Measurements from ENCODE around the gene PIGX. TPM values are rescaled to one million over a fixed set of nuclear protein-coding genes. Genes with fewer than 3 reads are reported as not detected.

PIGX gene
- total and polyA plus RNA-seq, 10 donors: 4.5 to 29.2 (median 15.5) TPM

DNA sequence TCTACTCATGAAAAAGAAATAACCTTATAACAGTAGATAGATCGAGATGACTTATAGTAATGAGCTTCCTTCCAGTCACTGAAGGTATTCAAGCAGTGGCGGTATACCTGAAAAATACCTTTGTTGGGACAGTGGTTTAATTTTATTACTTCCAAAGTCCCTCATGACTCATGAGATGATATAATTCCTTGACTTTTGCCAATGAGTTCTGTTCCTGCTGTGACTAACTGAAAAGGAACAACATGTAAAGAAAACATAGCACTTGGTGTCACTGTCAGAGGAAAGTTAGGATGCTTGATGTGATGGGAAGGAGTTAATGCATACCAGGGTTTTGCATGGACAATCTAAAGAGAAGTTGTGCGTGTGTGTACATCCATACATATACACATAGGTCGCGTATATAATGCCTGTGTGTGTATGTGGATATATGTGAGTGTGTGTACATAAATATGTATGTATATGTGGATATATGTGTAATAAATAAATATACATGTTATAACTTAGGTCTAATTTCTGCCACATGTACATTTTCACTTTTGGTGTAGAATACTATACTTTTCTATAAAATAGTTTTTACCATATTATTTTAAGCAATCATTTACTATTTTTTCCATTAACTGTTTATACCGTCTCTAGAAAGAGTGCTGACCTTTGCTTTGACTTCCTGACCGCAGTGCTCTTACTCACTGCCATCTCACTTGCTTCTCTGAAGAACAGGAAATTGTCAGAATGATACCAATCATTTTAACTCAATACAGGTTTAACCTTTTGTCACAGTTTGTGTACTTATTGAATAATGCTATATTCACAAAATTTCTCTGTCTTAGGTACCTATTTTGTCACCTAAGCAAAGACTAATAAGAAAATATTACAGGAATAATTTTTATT is 14.9 kb downstream of the PIGX start:
- Histone ChIP-seq H3K27ac (peak overlapping the region in 2 of 8 donors; percentile 6 to 16), H3K27me3 (replicated peaks in 1 of 7) (no peaks in the 10 kb centered on the region), H3K4me3 (no peak overlapping the region), H3K36me3 (peaks cover 0 to 64% (median 2%) of the 10 kb centered on the region in 6 donors), H3K4me1 (peaks cover 0 to 12% (median 2%) of the 10 kb centered on the region in 6 donors), H3K9me3 (no peaks in the 10 kb centered on the region)
- no peak for DNase-seq
- TF ChIP-seq POLR2AphosphoS5 (IDR thresholded peaks at IDR 0.05) (no peak), POLR2A (IDR thresholded peaks at IDR 0.05) (no peak)
- TF ChIP-seq, protein P1, sequence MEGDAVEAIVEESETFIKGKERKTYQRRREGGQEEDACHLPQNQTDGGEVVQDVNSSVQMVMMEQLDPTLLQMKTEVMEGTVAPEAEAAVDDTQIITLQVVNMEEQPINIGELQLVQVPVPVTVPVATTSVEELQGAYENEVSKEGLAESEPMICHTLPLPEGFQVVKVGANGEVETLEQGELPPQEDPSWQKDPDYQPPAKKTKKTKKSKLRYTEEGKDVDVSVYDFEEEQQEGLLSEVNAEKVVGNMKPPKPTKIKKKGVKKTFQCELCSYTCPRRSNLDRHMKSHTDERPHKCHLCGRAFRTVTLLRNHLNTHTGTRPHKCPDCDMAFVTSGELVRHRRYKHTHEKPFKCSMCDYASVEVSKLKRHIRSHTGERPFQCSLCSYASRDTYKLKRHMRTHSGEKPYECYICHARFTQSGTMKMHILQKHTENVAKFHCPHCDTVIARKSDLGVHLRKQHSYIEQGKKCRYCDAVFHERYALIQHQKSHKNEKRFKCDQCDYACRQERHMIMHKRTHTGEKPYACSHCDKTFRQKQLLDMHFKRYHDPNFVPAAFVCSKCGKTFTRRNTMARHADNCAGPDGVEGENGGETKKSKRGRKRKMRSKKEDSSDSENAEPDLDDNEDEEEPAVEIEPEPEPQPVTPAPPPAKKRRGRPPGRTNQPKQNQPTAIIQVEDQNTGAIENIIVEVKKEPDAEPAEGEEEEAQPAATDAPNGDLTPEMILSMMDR (IDR thresholded peaks at IDR 0.05 in 8 of 11, conservative IDR thresholded peaks at IDR 0.05 in 3 of 11): no peak
- WGBS, 5 donors: 63 to 85% (median 75%) methylated on average over 7 of the region's 7 CpGs
- intact Hi-C loops (cut with DNase I; ENCODE audit: low total_unique reads): no loop called here

- H3K4me3 ChIP-seq: no peak overlapping the region
- WGBS, 5 donors: 88 to 97% (median 96%) methylated on average over 3 of the region's 3 CpGs
- H3K27ac ChIP-seq: no peak overlapping the region
- peaks cover 0 to 11% (median 6%) of the 10 kb centered on the region in 6 donors for H3K4me1 ChIP-seq
- H3K27me3 ChIP-seq (replicated peaks in 1 of 7): no peaks in the 10 kb centered on the region
- intact Hi-C loops (cut with DNase I; ENCODE audit: low total_unique reads): no loop called here
- no peaks in the 10 kb centered on the region for H3K9me3 ChIP-seq
- TF ChIP-seq POLR2AphosphoS5 (IDR thresholded peaks at IDR 0.05): no peak
- no peak for TF ChIP-seq POLR2A (IDR thresholded peaks at IDR 0.05)
- TF ChIP-seq, protein P1 (IDR thresholded peaks at IDR 0.05 in 8 of 11, conservative IDR thresholded peaks at IDR 0.05 in 3 of 11): no peak
- H3K36me3 ChIP-seq: peaks cover 0 to 23% (median 0%) of the 10 kb centered on the region in 6 donors
- DNase-seq: no peak
These were observed 23.6 kb downstream of the PIGX start for GRCh38 chr3:196735751-196736150.

GRCh38 chr3:196736670-196737374 is 24.6 kb downstream of the PIGX start:
- Histone ChIP-seq H3K9me3 (no peaks in the 10 kb centered on the region), H3K27me3 (replicated peaks in 1 of 7) (no peaks in the 10 kb centered on the region), H3K4me1 (peaks cover 9 to 22% (median 15%) of the 10 kb centered on the region in 6 donors), H3K4me3 (no peak overlapping the region), H3K36me3 (peaks cover 0 to 14% (median 0%) of the 10 kb centered on the region in 6 donors), H3K27ac (no peak overlapping the region)
- WGBS, 5 donors: 90 to 97% (median 93%) methylated on average over 4 of the region's 4 CpGs
- no peak for DNase-seq
- no peak for TF ChIP-seq POLR2AphosphoS5 (IDR thresholded peaks at IDR 0.05)
- TF ChIP-seq, protein P1 (IDR thresholded peaks at IDR 0.05 in 8 of 11, conservative IDR thresholded peaks at IDR 0.05 in 3 of 11): no peak
- TF ChIP-seq POLR2A (IDR thresholded peaks at IDR 0.05): no peak
- intact Hi-C loops (cut with DNase I; ENCODE audit: low total_unique reads): no loop called here

GRCh38 chr3:196737655-196738054 is 25.5 kb downstream of the PIGX start:
- TF ChIP-seq, protein P1 (IDR thresholded peaks at IDR 0.05 in 8 of 11, conservative IDR thresholded peaks at IDR 0.05 in 3 of 11): no peak
- no peak for DNase-seq
- intact Hi-C loops (cut with DNase I; ENCODE audit: low total_unique reads): no loop called here
- Histone ChIP-seq H3K4me1 (peaks cover 12 to 30% (median 23%) of the 10 kb centered on the region in 6 donors), H3K36me3 (peaks cover 0 to 13% (median 0%) of the 10 kb centered on the region in 6 donors), H3K27ac (no peak overlapping the region), H3K27me3 (replicated peaks in 1 of 7) (no peaks in the 10 kb centered on the region), H3K9me3 (no peaks in the 10 kb centered on the region), H3K4me3 (no peak overlapping the region)
- WGBS, 5 donors: 88 to 97% (median 92%) methylated on average over 6 of the region's 6 CpGs

All from spleen (tissue), 11 donors.